ENCODE measurements around the gene NCBP1. TPM values are rescaled to one million over a fixed set of nuclear protein-coding genes. Genes with fewer than 3 reads are reported as not detected.
"Not testable (repeated sequence)": the region's sequence is repeated elsewhere in the genome, so short reads cannot be mapped to it uniquely, and the experiment has no call there.

Gene NCBP1
- polyA plus RNA-seq, 3 donors = 45.9 to 50.6 (median 46.3) TPM

- DNase-seq (ENCODE audit: low read depth in 3 of 3, low spot score in 2 of 3) = no peak
Measured at GRCh38 chr9:97668485-97668884, 34.9 kb downstream of the NCBP1 start.

- no peak for DNase-seq (ENCODE audit: low read depth in 3 of 3, low spot score in 2 of 3)
Measured at GRCh38 chr9:97670586-97670985, 37.0 kb downstream of the NCBP1 start.

- no peak for DNase-seq (ENCODE audit: low read depth in 3 of 3, low spot score in 2 of 3)
Measured at GRCh38 chr9:97672403-97672802, 38.8 kb downstream of the NCBP1 start.

- no peak for DNase-seq (ENCODE audit: low read depth in 3 of 3, low spot score in 2 of 3)
Measured at GRCh38 chr9:97673922-97674321, 40.3 kb downstream of the NCBP1 start.

GRCh38 chr9:97675655-97676054 is 42.0 kb downstream of the NCBP1 start:
- DNase-seq (ENCODE audit: low read depth in 3 of 3, low spot score in 2 of 3) = no peak

- no peak for DNase-seq (ENCODE audit: low read depth in 3 of 3, low spot score in 2 of 3)
Measured at GRCh38 chr9:97682242-97682641, 48.6 kb downstream of the NCBP1 start.

- no peak for DNase-seq (ENCODE audit: low read depth in 3 of 3, low spot score in 2 of 3)
Measured at GRCh38 chr9:97688654-97689053, 55.0 kb downstream of the NCBP1 start.

GRCh38 chr9:97689401-97690180 is 56.0 kb downstream of the NCBP1 start:
- DNase-seq (ENCODE audit: low read depth in 3 of 3, low spot score in 2 of 3) = no peak

- DNase-seq (ENCODE audit: low read depth in 3 of 3, low spot score in 2 of 3) = no peak
Measured at GRCh38 chr9:97694769-97695168, 61.1 kb downstream of the NCBP1 start.

GRCh38 chr9:97695390-97695789 is 61.8 kb downstream of the NCBP1 start:
- no peak for DNase-seq (ENCODE audit: low read depth in 3 of 3, low spot score in 2 of 3)

GRCh38 chr9:97695995-97696802 is 62.6 kb downstream of the NCBP1 start:
- peak in 1 of 3 donors; percentile 12 for DNase-seq (ENCODE audit: low read depth in 3 of 3, low spot score in 2 of 3)

- DNase-seq (ENCODE audit: low read depth in 3 of 3, low spot score in 2 of 3) = peak; percentile 84 to 91 (median 86)
Measured at GRCh38 chr9:97696803-97697601, 63.4 kb downstream of the NCBP1 start, which contains the start of gene XPA. Gene XPA, minus strand, starts transcription at chr9:97697340. Its CDS starts 48 bp downstream, at chr9:97697292.

- DNase-seq (ENCODE audit: low read depth in 3 of 3, low spot score in 2 of 3) = no peak
Measured at GRCh38 chr9:97697837-97698236, 64.2 kb downstream of the NCBP1 start.

GRCh38 chr9:97698865-97699264 is 65.2 kb downstream of the NCBP1 start:
- DNase-seq (ENCODE audit: low read depth in 3 of 3, low spot score in 2 of 3) = no peak

GRCh38 chr9:97699281-97699680 is 65.7 kb downstream of the NCBP1 start:
- not testable (repeated sequence) for DNase-seq (ENCODE audit: low read depth in 3 of 3, low spot score in 2 of 3)

- DNase-seq (ENCODE audit: low read depth in 3 of 3, low spot score in 2 of 3) = not testable (repeated sequence)
Measured at GRCh38 chr9:97699824-97700223, 66.2 kb downstream of the NCBP1 start.

GRCh38 chr9:97703437-97704344 is 70.1 kb downstream of the NCBP1 start:
- DNase-seq (ENCODE audit: low read depth in 3 of 3, low spot score in 2 of 3) = no peak

GRCh38 chr9:97704345-97704677 is 70.7 kb downstream of the NCBP1 start:
- DNase-seq (ENCODE audit: low read depth in 3 of 3, low spot score in 2 of 3) = no peak

GRCh38 chr9:97704851-97705250 is 71.2 kb downstream of the NCBP1 start:
- DNase-seq (ENCODE audit: low read depth in 3 of 3, low spot score in 2 of 3) = no peak

GRCh38 chr9:97705354-97705950 is 71.8 kb downstream of the NCBP1 start:
- no peak for DNase-seq (ENCODE audit: low read depth in 3 of 3, low spot score in 2 of 3)

Data from right renal cortex interstitium (tissue), 3 donors.